GM12878 (cell line): ENCODE data around the gene NRP1. TPM values are rescaled to one million over a fixed set of nuclear protein-coding genes. Genes with fewer than 3 reads are reported as not detected.

Source experiments
- ATAC-seq: fragments of 200-7000 bp; cut with Tn5 transposase; 3 replicates; pipeline ENCODE4 v1.9.1; 2020; ENCODE audit warnings: mild to moderate bottlenecking, moderate library complexity
- BruUV-seq: library from RNA; stranded (reverse); fragments of 400-500 nt; replicated peaks from 2 replicates; lab custom pipeline; 2021; lab: Mats Ljungman, UMichigan
- CTCF ChIA-PET: fragments of 300-600 bp; sonication (Branson Sonifier 250); formaldehyde crosslinking; extraction: SDS; loops from one replicate; lab custom pipeline; 2021; ENCODE audit warnings: inconsistent platforms; lab: Yijun Ruan, JAX
- POLR2A ChIA-PET: fragments of 350-600 bp; formaldehyde crosslinking; extraction: SDS; loops from one replicate; lab custom pipeline; 2021; ENCODE audit warnings: inconsistent platforms; lab: Charles Lee
- RAD21 ChIA-PET: fragments of 300-600 bp; sonication (Branson Sonifier 250); formaldehyde crosslinking; loops from one replicate; lab custom pipeline; 2023; ENCODE audit warnings: antibody characterized with exemption; ENCODE audit not compliant: unreplicated experiment; lab: Charles Lee
- SMC1A ChIA-PET: fragments of 300-600 bp; sonication (Branson Sonifier 250); formaldehyde crosslinking; loops from one replicate; lab custom pipeline; 2023; ENCODE audit not compliant: unreplicated experiment, uncharacterized antibody; lab: Charles Lee
- DNase-seq: peaks from one replicate; pipeline ENCODE4 v3.0.0-alpha.2; 2011; ENCODE audit warnings: low read depth, low spot score
- FAIRE-seq: peaks from 3 replicates; lab custom pipeline; 2011; peaks lifted over from hg19 to GRCh38; lab: Jason Lieb, UNC
- H2AFZ ChIP-seq: 2 replicates; pipeline ENCODE4 v1.6.0; 2011; ENCODE audit warnings: low read depth, low read length, control low read depth; ENCODE audit not compliant: control insufficient read depth
- H3K27ac ChIP-seq: 2 replicates; pipeline ENCODE4 v1.5.1; 2011; ENCODE audit warnings: control low read depth; ENCODE audit not compliant: control insufficient read depth, insufficient read depth
- H3K27me3 ChIP-seq, 2 experiments: replicated peaks in 1 of 2; 2 replicates each; pipeline versions ENCODE4 v1.6.0 to v1.6.1; 2011; ENCODE audit warnings: low read length in 1 of 2; ENCODE audit not compliant: control insufficient read depth in 2 of 2, insufficient read depth in 2 of 2
- H3K36me3 ChIP-seq, 2 experiments: 2 replicates each; pipeline ENCODE4 v1.5.1; 2011; ENCODE audit warnings: low read length in 1 of 2; ENCODE audit not compliant: control insufficient read depth in 2 of 2, insufficient read depth in 2 of 2
- H3K4me1 ChIP-seq: 2 replicates; pipeline ENCODE4 v1.6.1; 2011; ENCODE audit warnings: mild to moderate bottlenecking, low read length, moderate library complexity, mixed read lengths; ENCODE audit not compliant: control insufficient read depth, insufficient read depth
- H3K4me2 ChIP-seq: 2 replicates; pipeline ENCODE4 v1.6.0; 2011; ENCODE audit warnings: control low read depth; ENCODE audit not compliant: control insufficient read depth, insufficient read depth
- H3K4me3 ChIP-seq: fragments of 200-600 bp; sonication (generic); 2 replicates; pipeline ENCODE4 v1.5.1; 2016
- H3K79me2 ChIP-seq: 2 replicates; pipeline ENCODE4 v1.6.0; 2011; ENCODE audit warnings: low read length; ENCODE audit not compliant: control insufficient read depth, insufficient read depth
- H3K9ac ChIP-seq: 2 replicates; pipeline ENCODE4 v1.8.0; 2011; ENCODE audit warnings: low read length, control low read depth, mixed read lengths; ENCODE audit not compliant: control insufficient read depth, insufficient read depth
- H3K9me3 ChIP-seq: replicated peaks from 3 replicates; pipeline ENCODE4 v1.5.1; 2011; ENCODE audit warnings: mild to moderate bottlenecking, low read length; ENCODE audit not compliant: control insufficient read depth, insufficient read depth
- H4K20me1 ChIP-seq: 2 replicates; pipeline ENCODE4 v1.6.0; 2011; ENCODE audit not compliant: control insufficient read depth, insufficient read depth
- CREB1 ChIP-seq: IDR thresholded peaks from 2 replicates; pipeline ENCODE4 v1.6.1; 2012; ENCODE audit warnings: low read depth, mild to moderate bottlenecking, inconsistent platforms
- NR2C2 ChIP-seq: IDR thresholded peaks from 2 replicates; pipeline ENCODE4 v1.6.1; 2011; ENCODE audit warnings: borderline replicate concordance, low read depth; ENCODE audit not compliant: control insufficient read depth, insufficient read length
- PAX5 ChIP-seq: IDR thresholded peaks from 2 replicates; pipeline ENCODE4 v1.6.1; 2011; ENCODE audit warnings: low read depth, low read length, borderline replicate concordance
- RFX5 ChIP-seq: IDR thresholded peaks from 2 replicates; pipeline ENCODE4 v1.6.1; 2011; ENCODE audit warnings: low read depth, low read length, improper control_type of control experiment
- STAT3 ChIP-seq: IDR thresholded peaks from 2 replicates; pipeline ENCODE4 v1.6.1; 2011; ENCODE audit warnings: low read depth, low read length, improper control_type of control experiment
- YY1 ChIP-seq: IDR thresholded peaks from 2 replicates; pipeline ENCODE4 v1.6.1; 2011; ENCODE audit warnings: low read depth, mild to moderate bottlenecking, low read length
- ZBED1 ChIP-seq: IDR thresholded peaks from 2 replicates; pipeline ENCODE4 v1.6.1; 2016; ENCODE audit warnings: borderline replicate concordance
- ZNF687 ChIP-seq: fragments of 450-650 bp; IDR thresholded peaks from 2 replicates; pipeline ENCODE4 v1.6.1; 2017; ENCODE audit warnings: mild to moderate bottlenecking, moderate library complexity
- WGBS: methylation state at CpG from one replicate; pipeline ENCODE4 v1.1.6; 2016; ENCODE audit warnings: low lambda C conversion rate; ENCODE audit not compliant: insufficient replicate concordance, insufficient coverage; ENCODE audit errors: missing lambda C conversion rate; 5-methylcytosine and 5-hydroxymethylcytosine counted together
- in situ Hi-C: fragments of 300-500 bp; cut with MboI; formaldehyde crosslinking; loops from 9 replicates; pipeline ENCODE4 v1.14.3; 2018; ENCODE audit warnings: mixed read lengths
- intact Hi-C: fragments of 100-400 bp; cut with micrococcal nuclease; formaldehyde crosslinking; loops from one replicate; pipeline ENCODE4 v1.14.2; 2022; ENCODE audit not compliant: unreplicated experiment
- polyA plus RNA-seq, 11 experiments: library from polyadenylated mRNA; depleted of rRNA in 4 of 11; unstranded in 6 of 11; stranded (reverse) in 5 of 11; fragments of >200 nt; fragmentation: Nextera tagmentation in 4 of 11; fragmentation: Illumina TruSeq in 1 of 11; extraction: Ambion mirVana in 4 of 11; extraction: Trizol in 1 of 11; gene quantifications; 1 replicate in 1 of 11; 2 replicates in 10 of 11; pipeline versions ENCODE4 v1.2.1 to v1.2.3, GENCODE V29; 2011 to 2016; ENCODE audit warnings: inconsistent platforms in 2 of 11, missing spikeins in 2 of 11, low read depth in 1 of 11
- total RNA-seq, 4 experiments: library from RNA; depleted of rRNA in 3 of 4; stranded (reverse); fragments of >200 nt in 3 of 4; fragmentation: Illumina TruSeq in 1 of 4; extraction: Trizol in 1 of 4; gene quantifications; 2 replicates each; pipeline versions ENCODE4 v1.2.1 to v1.2.3, GENCODE V29; 2013 to 2021
- TF ChIP-seq, protein P1 (sequence below): IDR thresholded peaks from 2 replicates; pipeline ENCODE4 v1.6.1; 2011; ENCODE audit warnings: borderline replicate concordance, low read depth, mild to moderate bottlenecking, moderate library complexity, low read length; ENCODE audit not compliant: insufficient read depth, poor library complexity, severe bottlenecking
- TF ChIP-seq, protein P2 (sequence below): IDR thresholded peaks from 2 replicates; pipeline ENCODE4 v1.6.1; 2012; ENCODE audit warnings: mild to moderate bottlenecking, low read depth, low read length

The NRP1 gene
- total and polyA plus RNA-seq, 10 of the 15 experiments (the other 5 are each of a cell fraction or from before 2014, with no cell fraction given), result 0.11 to 12.1 (median 0.52) TPM

- no peak for TF ChIP-seq ZNF687
- no peak for TF ChIP-seq PAX5
- TF ChIP-seq STAT3, result no peak
- TF ChIP-seq CREB1, result no peak
- TF ChIP-seq, all 136 proteins: peak for 0
Observed at GRCh38 chr10:33271969-33272583, 62.4 kb downstream of the NRP1 start (continued).

GRCh38 chr10:33270971-33271370 is 63.5 kb downstream of the NRP1 start:
- no peak overlapping the region for H2AFZ ChIP-seq
- no peaks in the 10 kb centered on the region; a peak in 1 of 4 replicates for H3K27me3 ChIP-seq
- H3K9ac ChIP-seq, result no peak overlapping the region
- BruUV-seq, result no TSS peak
- TF ChIP-seq, protein P1, sequence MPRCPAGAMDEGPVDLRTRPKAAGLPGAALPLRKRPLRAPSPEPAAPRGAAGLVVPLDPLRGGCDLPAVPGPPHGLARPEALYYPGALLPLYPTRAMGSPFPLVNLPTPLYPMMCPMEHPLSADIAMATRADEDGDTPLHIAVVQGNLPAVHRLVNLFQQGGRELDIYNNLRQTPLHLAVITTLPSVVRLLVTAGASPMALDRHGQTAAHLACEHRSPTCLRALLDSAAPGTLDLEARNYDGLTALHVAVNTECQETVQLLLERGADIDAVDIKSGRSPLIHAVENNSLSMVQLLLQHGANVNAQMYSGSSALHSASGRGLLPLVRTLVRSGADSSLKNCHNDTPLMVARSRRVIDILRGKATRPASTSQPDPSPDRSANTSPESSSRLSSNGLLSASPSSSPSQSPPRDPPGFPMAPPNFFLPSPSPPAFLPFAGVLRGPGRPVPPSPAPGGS, result no peak
- no peak for TF ChIP-seq YY1
- TF ChIP-seq, protein P2, sequence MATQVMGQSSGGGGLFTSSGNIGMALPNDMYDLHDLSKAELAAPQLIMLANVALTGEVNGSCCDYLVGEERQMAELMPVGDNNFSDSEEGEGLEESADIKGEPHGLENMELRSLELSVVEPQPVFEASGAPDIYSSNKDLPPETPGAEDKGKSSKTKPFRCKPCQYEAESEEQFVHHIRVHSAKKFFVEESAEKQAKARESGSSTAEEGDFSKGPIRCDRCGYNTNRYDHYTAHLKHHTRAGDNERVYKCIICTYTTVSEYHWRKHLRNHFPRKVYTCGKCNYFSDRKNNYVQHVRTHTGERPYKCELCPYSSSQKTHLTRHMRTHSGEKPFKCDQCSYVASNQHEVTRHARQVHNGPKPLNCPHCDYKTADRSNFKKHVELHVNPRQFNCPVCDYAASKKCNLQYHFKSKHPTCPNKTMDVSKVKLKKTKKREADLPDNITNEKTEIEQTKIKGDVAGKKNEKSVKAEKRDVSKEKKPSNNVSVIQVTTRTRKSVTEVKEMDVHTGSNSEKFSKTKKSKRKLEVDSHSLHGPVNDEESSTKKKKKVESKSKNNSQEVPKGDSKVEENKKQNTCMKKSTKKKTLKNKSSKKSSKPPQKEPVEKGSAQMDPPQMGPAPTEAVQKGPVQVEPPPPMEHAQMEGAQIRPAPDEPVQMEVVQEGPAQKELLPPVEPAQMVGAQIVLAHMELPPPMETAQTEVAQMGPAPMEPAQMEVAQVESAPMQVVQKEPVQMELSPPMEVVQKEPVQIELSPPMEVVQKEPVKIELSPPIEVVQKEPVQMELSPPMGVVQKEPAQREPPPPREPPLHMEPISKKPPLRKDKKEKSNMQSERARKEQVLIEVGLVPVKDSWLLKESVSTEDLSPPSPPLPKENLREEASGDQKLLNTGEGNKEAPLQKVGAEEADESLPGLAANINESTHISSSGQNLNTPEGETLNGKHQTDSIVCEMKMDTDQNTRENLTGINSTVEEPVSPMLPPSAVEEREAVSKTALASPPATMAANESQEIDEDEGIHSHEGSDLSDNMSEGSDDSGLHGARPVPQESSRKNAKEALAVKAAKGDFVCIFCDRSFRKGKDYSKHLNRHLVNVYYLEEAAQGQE, result no peak
- TF ChIP-seq RFX5, result no peak
- no peak for TF ChIP-seq ZBED1
- TF ChIP-seq NR2C2, result no peak
- H3K4me1 ChIP-seq, result no peaks in the 10 kb centered on the region
- H3K4me3 ChIP-seq, result no peak overlapping the region
- H3K9me3 ChIP-seq, result no peaks in the 10 kb centered on the region
- H3K79me2 ChIP-seq, result no peaks in the 10 kb centered on the region
- H4K20me1 ChIP-seq, result no peaks in the 10 kb centered on the region
- WGBS, result 0% methylated on average over 1 of the region's 1 CpG
- H3K36me3 ChIP-seq, result no peaks in the 10 kb centered on the region
- no peak for ATAC-seq
- intact Hi-C loops (no loop called here), in situ Hi-C loops (no loop called here)
- ChIA-PET POLR2A (no interaction called here), RAD21 (no interaction called here), SMC1A (no interaction called here), CTCF (interaction anchor here (0.9 kb wide), 1 partner anchor 93 kb away, joined by 3 read pairs; no protein-coding TSS in a partner anchor)
- DNase-seq, result no peak
- no peak overlapping the region for H3K4me2 ChIP-seq
- no peak overlapping the region for H3K27ac ChIP-seq
- no peak for FAIRE-seq
